Mononuclear cell (primary cell): Measurements from ENCODE around the gene TGFBR2. TPM values are rescaled to one million over a fixed set of nuclear protein-coding genes. Genes with fewer than 3 reads are reported as not detected.

Experiments
- H3K27me3 ChIP-seq: 2 replicates; pipeline ENCODE4 v1.6.0; 2011; ENCODE audit warnings: low read length, control low read depth; ENCODE audit not compliant: insufficient read depth
- H3K4me1 ChIP-seq: 2 replicates; pipeline ENCODE4 v1.5.1; 2011; ENCODE audit warnings: mild to moderate bottlenecking, low read length, control low read depth; ENCODE audit not compliant: insufficient read depth
- H3K4me3 ChIP-seq: 2 replicates; pipeline ENCODE4 v1.5.1; 2011; ENCODE audit warnings: mild to moderate bottlenecking, low read length, moderate library complexity
- H3K9me3 ChIP-seq: 2 replicates; pipeline ENCODE4 v1.5.1; 2011; ENCODE audit warnings: low read depth, mild to moderate bottlenecking, control low read depth, low read length
- total RNA-seq: library from RNA; depleted of rRNA; stranded (reverse); fragments of >200 nt; gene quantifications from one replicate; pipeline ENCODE4 v1.2.3, GENCODE V29; 2012

TGFBR2 gene
- total RNA-seq, 1 donor: 209 TPM

GRCh38 chr3:30724863-30725262 is 118.5 kb downstream of the TGFBR2 start:
- Histone ChIP-seq H3K4me1 (no peaks in the 10 kb centered on the region), H3K27me3 (no peaks in the 10 kb centered on the region), H3K4me3 (no peak overlapping the region), H3K9me3 (no peaks in the 10 kb centered on the region)

- no peaks in the 10 kb centered on the region for H3K9me3 ChIP-seq
- H3K4me3 ChIP-seq: no peak overlapping the region
- H3K4me1 ChIP-seq: no peaks in the 10 kb centered on the region
- H3K27me3 ChIP-seq: no peaks in the 10 kb centered on the region
Observed at GRCh38 chr3:30728143-30728542, 121.7 kb downstream of the TGFBR2 start.

GRCh38 chr3:30729512-30729911 is 123.1 kb downstream of the TGFBR2 start:
- no peak overlapping the region for H3K4me3 ChIP-seq
- H3K4me1 ChIP-seq: no peaks in the 10 kb centered on the region

GRCh38 chr3:30729936-30730335 is 123.5 kb downstream of the TGFBR2 start:
- no peaks in the 10 kb centered on the region for H3K9me3 ChIP-seq
- H3K27me3 ChIP-seq: no peaks in the 10 kb centered on the region
- no peaks in the 10 kb centered on the region for H3K4me1 ChIP-seq
- no peak overlapping the region for H3K4me3 ChIP-seq

More at GRCh38 chr3:30729512-30729911, 123.1 kb downstream of the TGFBR2 start:
- H3K9me3 ChIP-seq: no peaks in the 10 kb centered on the region
- no peaks in the 10 kb centered on the region for H3K27me3 ChIP-seq

- no peaks in the 10 kb centered on the region for H3K9me3 ChIP-seq
- no peak overlapping the region for H3K4me3 ChIP-seq
- no peaks in the 10 kb centered on the region for H3K27me3 ChIP-seq
- no peaks in the 10 kb centered on the region for H3K4me1 ChIP-seq
Observed at GRCh38 chr3:30730967-30731366, 124.6 kb downstream of the TGFBR2 start.

GRCh38 chr3:30733209-30733608 is 126.8 kb downstream of the TGFBR2 start:
- H3K4me1 ChIP-seq: no peaks in the 10 kb centered on the region
- no peak overlapping the region for H3K4me3 ChIP-seq
- no peaks in the 10 kb centered on the region for H3K27me3 ChIP-seq
- H3K9me3 ChIP-seq: no peaks in the 10 kb centered on the region

- Histone ChIP-seq H3K9me3 (no peaks in the 10 kb centered on the region), H3K4me3 (no peak overlapping the region), H3K4me1 (no peaks in the 10 kb centered on the region), H3K27me3 (no peaks in the 10 kb centered on the region)
Observed at GRCh38 chr3:30733696-30734095, 127.3 kb downstream of the TGFBR2 start.

DNA sequence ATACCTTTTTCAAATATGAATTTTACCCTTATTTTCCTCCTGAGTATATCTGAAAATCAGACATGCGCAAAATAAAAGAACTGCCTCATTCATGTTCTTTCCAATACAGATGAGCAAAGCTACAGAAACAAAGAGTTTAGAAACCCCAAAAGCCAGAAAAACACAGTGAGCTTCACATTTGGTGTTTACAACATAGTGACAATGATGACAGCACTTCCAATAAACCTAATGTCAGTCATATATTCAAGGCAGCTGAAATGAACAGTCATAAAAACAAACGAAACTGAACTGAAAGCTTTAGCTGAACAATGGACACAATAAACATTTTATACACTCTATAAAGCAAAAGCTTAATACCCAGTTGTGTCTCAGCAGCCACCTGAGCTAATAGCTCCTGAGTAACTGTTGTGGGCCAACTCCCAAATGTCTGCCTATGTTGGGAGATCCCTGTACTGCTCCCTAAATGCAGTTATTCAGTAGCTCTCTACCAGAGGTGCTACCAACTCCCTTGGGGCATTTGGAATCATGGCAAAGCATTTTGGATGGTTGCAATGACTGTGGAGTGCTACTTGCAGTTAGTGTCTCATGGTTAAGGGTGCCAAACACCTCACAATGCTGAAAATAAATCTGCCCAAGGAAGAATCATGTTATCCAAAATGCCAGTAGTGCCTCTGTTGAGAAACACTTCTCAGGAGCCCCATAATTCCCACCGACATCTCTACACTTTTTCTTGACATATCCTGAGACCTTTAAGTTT is 131.5 kb downstream of the TGFBR2 start:
- Histone ChIP-seq H3K9me3 (no peaks in the 10 kb centered on the region), H3K4me1 (no peaks in the 10 kb centered on the region), H3K27me3 (no peaks in the 10 kb centered on the region)

GRCh38 chr3:30738605-30739004 is 132.2 kb downstream of the TGFBR2 start:
- H3K9me3 ChIP-seq: no peaks in the 10 kb centered on the region
- no peaks in the 10 kb centered on the region for H3K27me3 ChIP-seq
- H3K4me1 ChIP-seq: no peaks in the 10 kb centered on the region
- no peak overlapping the region for H3K4me3 ChIP-seq

More for the DNA sequence above, 131.5 kb downstream of the TGFBR2 start:
- H3K4me3 ChIP-seq: no peak overlapping the region

- Histone ChIP-seq H3K4me1 (no peaks in the 10 kb centered on the region), H3K27me3 (no peaks in the 10 kb centered on the region), H3K9me3 (no peaks in the 10 kb centered on the region), H3K4me3 (no peak overlapping the region)
Observed at GRCh38 chr3:30741889-30742288, 135.5 kb downstream of the TGFBR2 start.

- Histone ChIP-seq H3K4me1 (no peaks in the 10 kb centered on the region), H3K4me3 (no peak overlapping the region), H3K9me3 (no peaks in the 10 kb centered on the region), H3K27me3 (no peaks in the 10 kb centered on the region)
Observed at GRCh38 chr3:30742796-30743619, 136.6 kb downstream of the TGFBR2 start.
